NCI-H69 (cell line): ENCODE results near the gene FAM216B.
"Not testable (repeated sequence)": the region's sequence is repeated elsewhere in the genome, so short reads cannot be mapped to it uniquely, and the experiment has no call there.

Experiments
- DNase-seq: peaks from one replicate; lab custom pipeline; 2025; lab: John Stamatoyannopoulos, UW

The FAM216B gene

DNA sequence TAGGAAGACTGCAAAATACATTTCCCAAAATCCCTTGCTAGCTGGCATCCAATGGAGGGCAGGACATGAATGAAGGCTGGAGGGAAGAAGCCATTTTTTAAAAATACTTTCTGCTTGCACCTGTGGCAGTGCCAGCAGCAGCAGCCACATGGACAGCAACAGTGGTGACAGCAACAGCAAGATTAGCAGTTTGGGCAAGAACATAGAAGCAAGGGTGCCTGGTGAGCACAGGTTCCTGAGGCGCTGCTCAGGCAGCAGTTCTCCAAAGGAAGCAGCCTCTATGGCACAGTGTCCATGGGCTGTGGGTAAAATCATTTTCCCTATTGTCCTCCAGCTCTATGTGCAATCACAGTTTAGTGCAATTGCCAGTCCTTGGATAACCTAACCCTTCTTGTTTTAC lies 1.3 kb upstream of the FAM216B start:
- DNase-seq = no peak

DNA sequence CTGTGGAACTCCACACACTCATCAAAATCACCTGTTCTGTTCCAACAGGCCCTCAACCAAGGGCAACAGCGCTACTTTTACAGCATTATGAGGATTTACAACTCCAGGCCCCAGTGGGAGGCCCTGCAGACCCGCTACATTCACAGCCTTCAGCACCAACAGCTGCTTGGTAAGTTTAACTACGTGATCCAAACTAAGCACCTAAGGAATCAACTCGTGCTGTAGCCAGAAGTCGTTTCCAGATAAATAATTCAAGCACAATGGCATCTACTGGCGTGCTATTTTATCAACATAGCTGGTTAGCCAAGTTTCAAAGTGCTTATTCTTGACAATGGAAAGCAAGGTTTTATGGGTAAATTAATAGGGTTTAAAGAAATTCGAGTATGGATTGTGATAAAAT lies 5.3 kb downstream of the FAM216B start:
- DNase-seq = no peak

- no peak for DNase-seq
Observed at GRCh38 chr13:42788601-42789000, 7.2 kb downstream of the FAM216B start.

DNA sequence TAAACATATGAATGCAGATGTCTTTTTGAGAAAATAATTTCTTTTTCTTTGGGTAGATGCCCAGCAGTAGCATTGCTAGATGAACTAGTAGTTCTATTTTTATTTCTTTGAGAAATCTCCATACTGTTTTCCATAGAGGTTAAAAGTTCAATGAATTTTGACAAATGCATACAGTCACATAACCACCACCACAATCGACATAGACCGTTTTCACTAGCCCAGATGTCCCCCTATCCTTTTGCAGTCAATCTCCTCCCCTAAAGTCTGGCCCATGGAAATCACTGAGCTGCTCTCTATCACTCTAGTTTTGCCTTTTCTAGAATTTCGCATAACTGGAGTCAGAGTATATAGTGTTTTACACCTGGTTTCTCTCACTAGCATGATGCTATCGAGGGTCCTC lies 10.8 kb downstream of the FAM216B start:
- no peak for DNase-seq

DNA sequence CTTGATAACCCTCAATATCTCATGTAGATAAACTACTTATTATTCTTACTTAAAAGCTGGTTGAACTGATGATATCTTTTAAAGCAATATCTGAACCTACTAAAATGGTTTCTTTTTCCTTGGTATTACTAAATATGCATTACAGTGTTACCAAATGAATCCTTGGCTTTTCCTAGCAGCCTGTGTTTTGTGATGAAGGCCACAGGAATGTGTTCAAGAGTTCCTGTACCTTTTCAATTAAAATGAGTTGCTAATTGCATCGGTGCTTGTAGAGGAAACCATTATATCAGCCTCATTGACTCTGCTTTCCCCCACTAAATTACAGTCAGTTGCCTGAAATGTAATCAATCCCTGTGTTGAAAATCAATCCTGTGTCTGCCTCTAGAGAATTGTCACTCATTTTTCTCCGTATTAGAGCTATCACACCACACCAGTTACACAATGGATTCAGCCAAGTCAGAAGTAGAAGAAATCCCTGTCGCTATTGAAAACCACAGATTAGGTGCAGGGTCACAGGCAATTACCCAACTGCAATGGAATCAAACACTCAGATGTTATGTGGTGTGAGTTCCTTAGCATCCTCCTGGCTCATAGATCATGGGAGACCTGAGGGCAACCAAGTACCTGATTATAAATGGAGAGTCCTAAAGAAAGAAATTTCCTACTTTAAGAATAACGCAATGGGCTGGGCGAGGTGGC lies 13.3 kb downstream of the FAM216B start:
- peak; percentile 29 for DNase-seq

GRCh38 chr13:42795666-42796065 lies 14.3 kb downstream of the FAM216B start:
- no peak for DNase-seq

GRCh38 chr13:42796747-42797356 lies 15.5 kb downstream of the FAM216B start:
- DNase-seq = no peak

GRCh38 chr13:42798118-42798517 lies 16.7 kb downstream of the FAM216B start:
- DNase-seq = peak; percentile 15

- no peak for DNase-seq
Observed at GRCh38 chr13:42800109-42800643, 18.8 kb downstream of the FAM216B start.

DNA sequence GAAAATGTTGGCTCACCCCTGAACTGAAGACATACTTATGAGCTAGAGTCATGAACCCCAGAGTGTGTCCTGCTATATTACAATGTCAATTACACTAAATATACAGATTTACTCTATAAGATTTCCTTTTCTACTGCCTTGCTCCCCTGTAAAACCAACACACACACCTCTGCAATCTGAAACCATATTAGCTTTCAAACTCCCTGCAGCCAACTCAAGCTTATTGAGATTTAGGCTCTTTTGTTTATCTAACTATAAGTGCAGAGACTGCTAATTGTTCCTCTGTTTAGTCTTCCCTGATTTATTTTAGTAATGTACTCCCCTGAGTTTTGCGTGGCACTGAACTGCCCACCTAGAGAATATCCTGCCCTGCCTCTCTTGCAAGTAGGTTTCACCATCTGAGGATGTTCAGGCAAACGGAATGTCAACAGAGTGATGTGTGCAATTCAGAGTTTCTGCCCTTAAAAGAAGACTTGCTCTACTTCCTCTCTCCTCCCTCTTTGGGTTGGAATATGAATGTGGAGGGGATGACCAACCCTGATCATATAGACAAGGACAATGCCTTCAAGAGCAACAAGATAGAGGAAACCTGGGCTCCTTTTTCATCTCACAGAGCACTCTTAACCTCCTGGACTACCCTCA lies 22.3 kb downstream of the FAM216B start:
- peak; percentile 81 for DNase-seq

DNA sequence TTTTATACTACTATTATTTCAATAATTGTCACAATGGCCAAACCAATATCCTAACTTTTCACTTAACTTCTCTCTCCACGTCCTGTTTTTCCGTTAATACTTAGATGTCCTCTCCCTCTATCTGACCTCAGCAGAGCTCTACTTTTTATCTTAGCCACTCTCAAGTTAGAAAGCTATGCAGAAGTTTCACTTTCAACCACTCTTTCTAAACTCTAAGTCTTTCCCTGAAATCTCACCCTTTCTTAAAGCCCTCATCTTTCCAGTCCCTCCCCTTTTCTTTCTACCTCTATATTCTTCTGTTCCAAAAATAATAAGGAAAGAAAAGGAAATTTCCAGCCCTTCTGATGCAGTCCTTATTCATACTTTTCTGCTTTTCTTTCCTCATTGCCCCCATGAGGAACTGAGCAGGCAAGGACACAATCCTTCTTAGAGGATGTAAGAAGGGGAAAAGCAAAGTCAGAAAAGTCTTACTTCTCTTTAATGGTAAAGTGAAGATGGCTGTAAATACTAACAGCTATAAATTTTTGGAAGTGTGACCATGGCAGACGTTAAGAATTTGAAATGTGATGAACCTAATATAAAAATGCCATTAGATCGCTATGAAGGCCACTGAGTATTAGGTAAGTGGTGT lies 23.0 kb downstream of the FAM216B start:
- no peak for DNase-seq

DNA sequence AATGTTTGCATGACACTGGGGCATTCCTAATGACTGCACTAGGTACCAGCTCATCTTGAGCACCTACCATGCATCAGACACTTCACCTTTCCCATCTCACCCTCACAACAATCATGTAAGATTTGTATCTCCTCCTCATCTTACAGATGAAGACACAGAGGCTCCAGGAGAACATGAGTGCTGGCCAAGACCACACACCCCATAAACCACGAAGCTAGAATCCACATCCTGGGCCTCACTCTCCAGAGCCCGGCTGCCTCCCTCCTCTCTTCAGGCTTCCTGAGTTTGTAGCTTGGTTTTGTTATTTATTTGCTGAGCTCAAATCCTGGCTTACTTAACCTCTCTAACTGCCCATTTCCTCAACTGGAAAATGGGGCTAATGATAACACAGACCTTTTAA lies 25.9 kb downstream of the FAM216B start:
- DNase-seq = no peak

GRCh38 chr13:42807866-42808265 lies 26.5 kb downstream of the FAM216B start:
- DNase-seq = no peak

DNA sequence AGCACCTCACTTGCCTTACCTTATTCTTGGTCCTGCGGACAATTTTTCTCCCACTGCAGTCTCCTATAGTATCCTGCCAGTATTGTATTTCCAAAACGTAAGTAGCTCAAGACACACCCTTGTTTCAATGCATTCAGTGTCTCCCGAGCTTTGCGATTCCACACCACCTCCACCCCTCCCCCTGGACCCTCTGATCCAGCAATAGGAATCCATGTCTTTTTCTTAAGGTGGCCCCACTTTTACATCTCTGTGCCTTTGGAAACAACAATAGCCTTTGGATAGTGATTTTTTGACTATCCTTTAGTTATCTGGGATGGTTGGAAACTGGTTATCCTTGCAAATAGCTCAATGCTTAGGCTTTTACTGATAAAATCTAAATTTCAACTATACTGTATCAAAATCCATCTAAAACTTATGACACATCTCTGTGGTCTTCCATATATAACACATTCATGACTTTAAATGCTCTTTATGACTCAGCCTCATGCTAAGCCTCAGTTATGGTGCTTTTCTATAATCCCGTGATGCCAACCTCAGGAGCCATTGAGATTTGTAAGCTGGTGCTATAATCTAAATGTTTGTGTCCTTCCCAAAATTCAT lies 27.1 kb downstream of the FAM216B start:
- no peak for DNase-seq

- no peak for DNase-seq
Observed at GRCh38 chr13:42812316-42812715, 30.9 kb downstream of the FAM216B start.

DNA sequence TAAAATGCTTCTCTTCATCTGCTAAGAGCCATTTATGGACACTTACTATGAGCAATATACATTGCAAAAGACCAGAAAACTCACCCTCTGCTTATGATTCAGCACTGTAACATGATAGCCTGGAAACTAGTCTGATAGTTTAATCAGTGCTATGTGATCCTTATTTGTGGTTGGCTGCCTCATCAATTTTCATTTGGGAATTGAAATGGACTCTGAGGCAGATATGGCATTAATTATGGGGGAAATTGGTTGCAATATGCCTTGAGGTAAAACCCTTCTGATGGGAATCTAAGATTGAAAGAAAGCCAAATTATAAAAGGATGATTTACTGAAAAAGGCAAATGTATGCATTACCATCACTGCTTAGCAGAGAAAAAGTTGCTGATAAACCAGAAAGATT lies 33.5 kb downstream of the FAM216B start:
- peak; percentile 9 for DNase-seq

DNA sequence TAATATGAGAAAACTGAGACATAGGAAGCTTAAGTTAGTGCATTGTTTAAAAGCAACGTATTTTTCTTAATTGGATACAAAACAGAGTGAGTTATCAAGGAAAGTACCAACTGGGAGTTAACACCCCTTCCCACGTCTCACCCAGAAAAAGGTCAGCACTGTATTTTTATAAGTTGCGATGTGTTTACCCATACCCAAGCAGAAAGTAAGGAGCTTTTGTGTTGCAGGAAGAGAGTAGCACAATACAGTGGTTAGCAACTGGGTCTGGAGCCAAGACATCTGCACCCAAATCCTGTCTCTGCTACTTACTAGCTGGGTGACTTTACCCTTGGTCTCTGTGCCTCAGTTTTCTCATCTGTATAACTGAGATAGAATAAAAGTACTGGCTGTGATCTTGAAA lies 34.3 kb downstream of the FAM216B start:
- DNase-seq = no peak

GRCh38 chr13:42816538-42816937 lies 35.2 kb downstream of the FAM216B start:
- no peak for DNase-seq

- not testable (repeated sequence) for DNase-seq
Observed at GRCh38 chr13:42819687-42820086, 38.3 kb downstream of the FAM216B start.

- DNase-seq = no peak
Observed at GRCh38 chr13:42820451-42820850, 39.1 kb downstream of the FAM216B start.

DNA sequence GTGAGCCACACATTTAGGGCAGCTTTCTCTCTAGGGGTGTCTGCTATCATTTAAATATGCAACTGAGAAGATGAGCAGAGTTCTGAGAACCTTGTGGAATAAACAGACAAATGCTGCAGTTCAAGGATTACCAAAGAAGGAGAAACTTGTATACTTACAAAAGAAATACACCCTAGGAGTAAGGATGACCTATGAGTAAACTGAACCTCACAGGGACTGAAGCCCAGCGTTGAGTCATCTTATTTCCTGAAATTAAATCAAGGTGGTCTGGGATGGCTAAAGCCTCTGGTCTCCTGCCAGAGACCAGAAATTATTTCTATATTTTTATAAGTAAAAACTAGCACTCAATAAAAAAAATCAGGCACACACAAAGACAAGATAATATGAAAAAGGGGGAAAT lies 40.1 kb downstream of the FAM216B start:
- DNase-seq = no peak

GRCh38 chr13:42832341-42833096 lies 51.1 kb downstream of the FAM216B start:
- no peak for DNase-seq
